GM06990 (cell line): ENCODE measurements around the gene CFAP20DC.
"Not testable (repeated sequence)": the region's sequence is repeated elsewhere in the genome, so short reads cannot be mapped to it uniquely, and the experiment has no call there.

Experiments used
- DNase-seq: peaks from one replicate; pipeline ENCODE4 v3.0.0-alpha.2; 2011; ENCODE audit not compliant: insufficient read length; ENCODE audit errors: extremely low read depth
- H3K27me3 ChIP-seq: replicated peaks from 2 replicates; pipeline ENCODE4 v1.6.0; 2011; ENCODE audit warnings: low read length; ENCODE audit not compliant: control insufficient read depth, insufficient read depth
- H3K36me3 ChIP-seq: 2 replicates; pipeline ENCODE4 v1.5.1; 2011; ENCODE audit warnings: low read length; ENCODE audit not compliant: control insufficient read depth, insufficient read depth
- H3K4me3 ChIP-seq: replicated peaks from 2 replicates; pipeline ENCODE4 v1.5.1; 2011; ENCODE audit warnings: low read depth, mild to moderate bottlenecking, control low read depth, low read length
- CTCF ChIP-seq: IDR thresholded peaks from 2 replicates; pipeline ENCODE4 v1.5.1; 2011; ENCODE audit warnings: low read length, control low read depth, mild to moderate bottlenecking, inconsistent platforms; ENCODE audit not compliant: insufficient read depth, poor library complexity, severe bottlenecking

CFAP20DC gene

DNA sequence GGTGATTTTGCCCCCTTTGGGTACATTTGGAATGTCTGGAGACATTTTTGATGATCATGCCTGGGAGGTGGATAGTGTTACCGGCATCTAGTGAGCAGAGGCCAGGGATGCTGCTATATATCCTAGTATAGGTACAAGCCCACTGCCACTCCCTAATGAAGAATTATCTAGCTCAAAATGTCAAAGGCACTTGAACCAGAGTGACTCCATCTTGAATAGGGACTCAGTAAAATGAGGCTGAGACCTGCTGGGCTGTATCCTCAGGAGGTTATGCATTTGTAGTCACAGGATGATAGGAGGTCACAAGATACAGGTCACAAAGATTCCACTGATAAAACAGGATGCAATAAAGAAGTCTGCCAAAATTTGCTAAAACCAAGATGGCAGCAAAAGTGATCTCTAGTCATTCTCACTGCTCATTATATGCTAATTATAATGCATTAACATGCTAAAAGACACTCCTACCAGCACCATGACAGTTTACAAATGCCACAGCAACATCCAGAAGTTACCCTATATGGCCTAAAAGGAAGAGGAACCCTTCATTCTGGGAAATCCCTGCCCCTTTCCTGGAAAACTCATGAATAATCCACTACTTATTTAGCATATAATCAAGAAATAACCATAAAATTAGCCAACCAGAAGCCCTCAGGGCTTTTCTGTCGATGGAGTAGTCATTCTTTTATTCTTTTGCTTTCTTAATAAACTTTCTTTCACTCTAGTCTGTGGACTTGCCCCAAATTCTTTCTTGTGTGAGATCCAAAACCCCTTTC is 343.2 kb downstream of the CFAP20DC start:
- H3K27me3 ChIP-seq, result no peaks in the 10 kb centered on the region
- TF ChIP-seq CTCF, result no peak
- no peak for DNase-seq
- no peak overlapping the region for H3K4me3 ChIP-seq
- H3K36me3 ChIP-seq, result no peaks in the 10 kb centered on the region

GRCh38 chr3:58704745-58705144 is 345.1 kb downstream of the CFAP20DC start:
- H3K36me3 ChIP-seq, result no peaks in the 10 kb centered on the region
- no peak overlapping the region for H3K4me3 ChIP-seq
- no peaks in the 10 kb centered on the region for H3K27me3 ChIP-seq
- no peak for DNase-seq
- no peak for TF ChIP-seq CTCF

DNA sequence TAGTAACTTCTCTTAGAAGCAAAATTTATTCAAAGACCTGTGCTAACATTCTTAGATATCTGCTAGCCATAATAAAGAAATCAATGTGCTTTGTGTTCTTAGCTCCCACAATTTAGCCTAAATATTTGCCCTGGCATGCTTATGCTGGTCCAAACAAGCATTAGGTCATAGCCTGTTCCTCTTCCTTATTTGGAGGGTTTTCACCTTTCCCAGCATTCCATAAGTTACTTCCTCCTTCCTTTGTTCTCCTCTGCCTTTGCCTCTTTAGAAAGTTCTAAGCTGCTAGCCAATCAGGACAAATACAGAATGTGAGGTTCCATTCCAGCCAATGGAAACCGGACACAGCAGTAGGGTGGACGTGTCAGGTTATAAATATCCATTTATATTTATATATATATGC is 345.5 kb downstream of the CFAP20DC start:
- not testable (repeated sequence) for H3K4me3 ChIP-seq, H3K36me3 ChIP-seq, DNase-seq, H3K27me3 ChIP-seq

DNA sequence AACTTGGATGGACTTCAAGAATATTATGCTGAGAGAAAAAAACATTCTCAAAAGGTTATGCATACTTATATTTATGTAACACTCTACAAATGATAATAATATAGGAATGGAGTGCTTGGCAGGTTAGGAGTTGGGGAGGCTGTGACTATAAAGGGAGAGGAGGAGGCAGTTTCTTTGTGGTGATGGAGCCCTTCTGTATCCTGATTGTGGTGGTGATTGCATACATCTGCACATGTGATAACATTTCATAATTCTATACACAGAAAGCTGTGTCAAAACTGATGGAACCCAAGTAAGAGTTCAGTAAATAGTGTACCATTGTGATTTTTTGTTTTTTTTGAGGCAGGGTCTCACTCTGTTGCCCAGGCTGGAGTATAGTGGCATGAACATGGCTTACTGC is 351.6 kb downstream of the CFAP20DC start:
- Histone ChIP-seq H3K4me3 (no peak overlapping the region), H3K36me3 (no peaks in the 10 kb centered on the region), H3K27me3 (no peaks in the 10 kb centered on the region)
- no peak for DNase-seq
- TF ChIP-seq CTCF, result no peak

DNA sequence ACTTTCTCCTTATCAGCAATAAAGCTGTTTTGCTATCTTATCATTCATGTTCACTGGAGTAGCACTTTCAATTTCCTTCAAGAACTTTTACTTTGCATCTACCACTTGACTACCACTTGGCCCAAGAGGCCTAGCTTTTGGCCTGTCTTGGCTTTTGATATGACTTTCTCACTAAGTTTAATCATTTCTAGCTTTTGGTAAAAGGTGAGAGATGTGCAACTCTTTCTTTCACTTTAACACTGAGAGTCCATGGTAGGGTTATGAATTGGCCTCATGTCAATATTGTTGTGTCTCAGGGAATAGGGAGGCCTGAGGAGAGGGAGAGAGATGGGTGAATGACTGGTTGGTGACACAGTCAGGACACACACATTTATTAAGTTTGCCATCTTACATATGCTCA is 352.3 kb downstream of the CFAP20DC start:
- DNase-seq, result no peak
- no peaks in the 10 kb centered on the region for H3K27me3 ChIP-seq

DNA sequence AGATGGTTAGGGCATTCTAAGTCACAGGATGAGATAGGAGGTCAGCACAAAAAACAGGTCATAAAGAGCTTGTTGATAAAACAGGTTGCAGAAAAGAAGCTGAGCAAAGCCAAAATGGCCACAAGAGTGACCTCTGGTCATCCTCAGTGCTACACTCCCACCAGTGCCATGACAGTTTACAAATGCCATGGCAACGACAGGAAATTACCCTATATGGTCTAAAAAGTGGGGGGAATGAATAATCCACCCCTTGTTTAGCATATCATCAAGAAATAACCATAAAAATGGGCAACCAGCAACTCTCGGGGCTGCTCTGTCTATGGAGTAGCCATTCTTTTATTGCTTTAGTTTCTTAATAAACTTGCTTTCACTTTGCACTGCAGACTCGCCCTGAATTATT is 353.0 kb downstream of the CFAP20DC start:
- not testable (repeated sequence) for H3K4me3 ChIP-seq, H3K36me3 ChIP-seq, H3K27me3 ChIP-seq, DNase-seq

More for the DNA sequence above, 352.3 kb downstream of the CFAP20DC start:
- no peak overlapping the region for H3K4me3 ChIP-seq
- no peak for TF ChIP-seq CTCF
- H3K36me3 ChIP-seq, result no peaks in the 10 kb centered on the region

- no peak for TF ChIP-seq CTCF
- H3K4me3 ChIP-seq, result no peak overlapping the region
Measured at GRCh38 chr3:58696093-58696492, 353.7 kb downstream of the CFAP20DC start.

More at GRCh38 chr3:58696093-58696492, 353.7 kb downstream of the CFAP20DC start:
- H3K36me3 ChIP-seq, result no peaks in the 10 kb centered on the region
- no peak for DNase-seq
- H3K27me3 ChIP-seq, result no peaks in the 10 kb centered on the region
